DOHH2 (cell line): ENCODE measurements around the gene ETDC.

Experiments
- H3F3A ChIP-seq: fragments of 200-600 bp; sonication (generic), shearing (Covaris generic); 2 replicates; pipeline ENCODE4 v1.6.0; 2016; ENCODE audit warnings: antibody characterized with exemption, mild to moderate bottlenecking; ENCODE audit not compliant: control insufficient read depth, insufficient read depth
- H3K27ac ChIP-seq: fragments of 200-600 bp; sonication (generic); 2 replicates; pipeline ENCODE4 v1.5.1; 2014; ENCODE audit warnings: low read depth, mild to moderate bottlenecking, low read length, moderate library complexity
- H3K27me3 ChIP-seq: fragments of 200-600 bp; sonication (generic); 2 replicates; pipeline ENCODE4 v1.6.1; 2014; ENCODE audit warnings: mild to moderate bottlenecking, low read length, mixed read lengths; ENCODE audit not compliant: control insufficient read depth
- H3K36me3 ChIP-seq: fragments of 200-600 bp; sonication (generic); 2 replicates; pipeline ENCODE4 v1.6.1; 2014; ENCODE audit warnings: mild to moderate bottlenecking, low read length, moderate library complexity, mixed read lengths; ENCODE audit not compliant: control insufficient read depth
- H3K4me1 ChIP-seq: fragments of 200-600 bp; sonication (generic); 2 replicates; pipeline ENCODE4 v1.6.1; 2014; ENCODE audit warnings: mild to moderate bottlenecking, low read length, mixed read lengths; ENCODE audit not compliant: control insufficient read depth
- H3K4me2 ChIP-seq: fragments of 200-600 bp; sonication (generic); 2 replicates; pipeline ENCODE4 v1.6.0; 2014; ENCODE audit warnings: mild to moderate bottlenecking, low read length, moderate library complexity
- H3K4me3 ChIP-seq: fragments of 200-600 bp; sonication (generic); 2 replicates; pipeline ENCODE4 v1.5.1; 2014; ENCODE audit warnings: mild to moderate bottlenecking, low read length, mixed read lengths
- H3K79me2 ChIP-seq: fragments of 200-600 bp; sonication (generic); 2 replicates; pipeline ENCODE4 v1.6.1; 2014; ENCODE audit warnings: mild to moderate bottlenecking, low read length, mixed read lengths; ENCODE audit not compliant: control insufficient read depth
- H3K9me2 ChIP-seq: fragments of 200-600 bp; sonication (generic); replicated peaks from 2 replicates; pipeline ENCODE4 v1.6.1; 2014; ENCODE audit warnings: mild to moderate bottlenecking, low read length, mixed read lengths; ENCODE audit not compliant: control insufficient read depth
- H3K9me3 ChIP-seq: fragments of 200-600 bp; sonication (generic); 2 replicates; pipeline ENCODE4 v1.6.1; 2014; ENCODE audit warnings: antibody characterized with exemption, low read length, mixed read lengths; ENCODE audit not compliant: control insufficient read depth, insufficient read depth
- H4K20me1 ChIP-seq: fragments of 200-600 bp; sonication (generic); 2 replicates; pipeline ENCODE4 v1.6.0; 2014; ENCODE audit warnings: low read depth, mild to moderate bottlenecking, antibody characterized with exemption, low read length, moderate library complexity; ENCODE audit not compliant: control insufficient read depth, insufficient read depth
- EZH2phosphoT487 ChIP-seq: fragments of 200-600 bp; sonication (generic); IDR thresholded peaks from 2 replicates; pipeline ENCODE4 v1.6.1; 2017; ENCODE audit warnings: borderline replicate concordance, mild to moderate bottlenecking, antibody characterized with exemption, low read length, moderate library complexity, mixed read lengths
- TF ChIP-seq, protein P1 (sequence below): fragments of 200-600 bp; sonication (generic); IDR thresholded peaks from one replicate; pipeline ENCODE4 v1.5.1; 2014; ENCODE audit warnings: antibody characterized with exemption, mild to moderate bottlenecking, low read depth, low read length; ENCODE audit not compliant: poor library complexity, severe bottlenecking

ETDC gene

DNA sequence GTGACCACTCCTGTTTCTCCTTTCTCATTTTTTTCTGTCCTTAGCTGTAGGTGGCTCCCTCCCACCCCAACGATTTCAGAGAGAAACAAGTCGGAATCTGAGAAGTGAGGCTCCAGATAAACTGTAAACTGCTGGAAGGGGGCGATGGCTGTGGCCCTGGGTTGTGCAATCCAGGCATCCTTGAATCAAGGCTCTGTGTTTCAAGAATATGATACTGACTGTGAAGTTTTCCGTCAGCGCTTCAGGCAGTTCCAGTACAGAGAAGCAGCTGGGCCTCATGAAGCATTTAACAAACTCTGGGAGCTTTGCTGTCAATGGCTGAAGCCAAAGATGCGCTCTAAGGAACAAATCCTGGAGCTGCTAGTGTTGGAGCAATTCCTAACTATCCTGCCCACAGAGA is 37.7 kb downstream of the ETDC start:
- Histone ChIP-seq H4K20me1 (0 out of 2 replicates have a peak, but pooled peaks cover 4% of the 10 kb centered on the region), H3K36me3 (no peaks in the 10 kb centered on the region; the same call in 1 of the 2 replicates), H3K9me3 (no peaks in the 10 kb centered on the region), H3K27ac (no peak overlapping the region), H3F3A (no peaks in the 10 kb centered on the region), H3K4me2 (no peak overlapping the region), H3K4me1 (peaks cover 9% of the 10 kb centered on the region), H3K4me3 (no peak overlapping the region), H3K27me3 (no peaks in the 10 kb centered on the region), H3K79me2 (peaks cover 18% of the 10 kb centered on the region), H3K9me2 (no peaks in the 10 kb centered on the region)
- TF ChIP-seq EZH2phosphoT487, result no peak
- TF ChIP-seq, protein P1, sequence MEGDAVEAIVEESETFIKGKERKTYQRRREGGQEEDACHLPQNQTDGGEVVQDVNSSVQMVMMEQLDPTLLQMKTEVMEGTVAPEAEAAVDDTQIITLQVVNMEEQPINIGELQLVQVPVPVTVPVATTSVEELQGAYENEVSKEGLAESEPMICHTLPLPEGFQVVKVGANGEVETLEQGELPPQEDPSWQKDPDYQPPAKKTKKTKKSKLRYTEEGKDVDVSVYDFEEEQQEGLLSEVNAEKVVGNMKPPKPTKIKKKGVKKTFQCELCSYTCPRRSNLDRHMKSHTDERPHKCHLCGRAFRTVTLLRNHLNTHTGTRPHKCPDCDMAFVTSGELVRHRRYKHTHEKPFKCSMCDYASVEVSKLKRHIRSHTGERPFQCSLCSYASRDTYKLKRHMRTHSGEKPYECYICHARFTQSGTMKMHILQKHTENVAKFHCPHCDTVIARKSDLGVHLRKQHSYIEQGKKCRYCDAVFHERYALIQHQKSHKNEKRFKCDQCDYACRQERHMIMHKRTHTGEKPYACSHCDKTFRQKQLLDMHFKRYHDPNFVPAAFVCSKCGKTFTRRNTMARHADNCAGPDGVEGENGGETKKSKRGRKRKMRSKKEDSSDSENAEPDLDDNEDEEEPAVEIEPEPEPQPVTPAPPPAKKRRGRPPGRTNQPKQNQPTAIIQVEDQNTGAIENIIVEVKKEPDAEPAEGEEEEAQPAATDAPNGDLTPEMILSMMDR, result no peak

DNA sequence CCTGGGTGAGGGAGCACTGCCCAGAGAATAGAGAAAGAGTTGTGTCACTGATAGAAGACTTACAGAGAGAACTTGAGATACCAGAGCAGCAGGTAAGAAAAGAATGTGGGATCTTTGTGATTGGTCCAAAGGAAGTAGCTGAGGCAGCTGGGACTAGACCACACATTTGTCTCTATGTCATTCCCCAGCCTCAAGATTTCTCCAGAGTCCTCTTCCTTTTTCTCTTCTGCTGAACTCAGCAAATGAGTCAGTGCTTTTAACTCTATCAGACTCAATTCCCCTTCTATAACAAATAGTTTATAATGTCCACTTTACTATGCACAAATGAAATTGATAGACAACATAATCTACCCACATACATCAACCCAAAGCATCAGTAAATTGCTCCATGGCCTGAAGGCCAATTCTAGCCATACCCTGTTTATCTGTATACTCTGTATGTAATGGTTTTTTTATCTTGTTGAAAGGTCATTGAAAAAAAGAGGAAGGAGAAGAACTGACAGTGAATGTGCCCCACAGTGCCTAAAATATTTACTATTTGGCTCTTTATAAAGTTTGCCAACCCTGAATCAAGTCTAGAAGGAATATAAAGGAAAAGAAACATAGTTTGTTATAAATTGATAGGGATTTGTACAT is 38.2 kb downstream of the ETDC start:
- Histone ChIP-seq H3K27ac (no peak overlapping the region), H3K9me3 (no peaks in the 10 kb centered on the region), H3K4me2 (no peak overlapping the region)

DNA sequence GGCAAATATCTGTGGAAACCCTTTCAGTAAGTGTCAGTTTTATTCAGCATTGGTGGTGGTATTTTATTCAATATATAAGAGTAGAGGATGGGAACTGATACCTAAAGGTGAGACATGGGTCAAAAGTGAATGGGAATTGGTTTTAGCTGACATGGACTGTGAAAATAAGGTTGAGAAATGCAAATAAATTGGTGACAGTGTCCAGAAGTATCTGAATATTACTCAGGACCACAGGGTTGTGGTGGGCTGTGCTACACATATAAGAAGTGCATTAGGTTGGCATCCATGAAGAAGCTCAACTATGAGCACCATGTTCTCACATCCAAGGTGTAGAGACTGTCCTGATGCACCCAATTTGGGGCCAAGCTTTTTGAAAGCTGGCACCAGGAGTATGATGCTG is 45.0 kb downstream of the ETDC start:
- no peaks in the 10 kb centered on the region for H3K36me3 ChIP-seq
- H3K4me1 ChIP-seq, result peaks cover 5% of the 10 kb centered on the region
- H3K4me3 ChIP-seq, result no peak overlapping the region
- H3K4me2 ChIP-seq, result no peak overlapping the region
- no peaks in the 10 kb centered on the region for H4K20me1 ChIP-seq
- no peaks in the 10 kb centered on the region for H3K27me3 ChIP-seq
- TF ChIP-seq EZH2phosphoT487, result no peak
- TF ChIP-seq, protein P1, result no peak
- no peaks in the 10 kb centered on the region for H3K79me2 ChIP-seq
- H3F3A ChIP-seq, result no peaks in the 10 kb centered on the region
- H3K27ac ChIP-seq, result no peak overlapping the region
- no peaks in the 10 kb centered on the region for H3K9me2 ChIP-seq
- no peaks in the 10 kb centered on the region for H3K9me3 ChIP-seq

More for the DNA sequence above, 38.2 kb downstream of the ETDC start:
- Histone ChIP-seq H3K4me3 (no peak overlapping the region), H3K36me3 (no peaks in the 10 kb centered on the region), H4K20me1 (no peaks in the 10 kb centered on the region), H3K4me1 (peaks cover 4% of the 10 kb centered on the region), H3K27me3 (no peaks in the 10 kb centered on the region), H3K79me2 (peaks cover 13% of the 10 kb centered on the region), H3K9me2 (no peaks in the 10 kb centered on the region), H3F3A (no peaks in the 10 kb centered on the region)
- no peak for TF ChIP-seq EZH2phosphoT487
- TF ChIP-seq, protein P1, result no peak
